ENCODE results near the gene GAB2.

DNA sequence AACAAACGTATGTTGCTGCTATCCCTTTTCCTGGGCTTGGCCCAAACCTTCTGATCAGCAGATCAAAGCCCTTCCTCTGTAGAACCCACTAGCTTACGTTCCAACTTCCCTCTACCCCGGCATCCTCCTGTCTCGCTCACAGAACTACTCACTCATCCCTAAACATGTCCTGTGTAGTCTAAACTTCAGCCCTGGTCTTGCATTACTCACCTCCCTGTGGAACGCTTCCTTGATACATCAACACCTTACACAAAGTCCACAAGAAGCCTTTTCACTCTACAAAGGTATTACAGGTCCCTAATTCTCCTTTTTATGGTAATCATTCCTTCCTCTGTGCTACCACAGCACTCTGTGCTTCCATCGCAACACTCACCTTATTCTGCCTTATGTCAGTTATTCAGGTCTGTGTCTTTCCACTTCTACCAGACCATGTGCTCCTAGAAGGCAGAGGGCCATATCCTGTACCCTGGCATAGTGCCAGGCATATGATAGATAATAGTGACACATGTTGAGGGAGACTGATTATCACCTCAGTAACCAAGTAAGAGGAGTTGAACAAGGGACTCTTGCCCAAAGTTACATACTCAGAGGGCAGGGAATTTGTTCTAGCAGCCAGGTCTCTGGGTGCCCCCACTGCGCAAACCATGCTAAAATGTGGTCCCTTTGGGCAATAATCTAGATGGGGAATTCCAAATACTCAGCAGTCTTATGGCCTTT lies 187.3 kb downstream of the GAB2 start:
- no peak for TF ChIP-seq POLR2A (IDR thresholded peaks at IDR 0.05)
- TF ChIP-seq, protein P1, sequence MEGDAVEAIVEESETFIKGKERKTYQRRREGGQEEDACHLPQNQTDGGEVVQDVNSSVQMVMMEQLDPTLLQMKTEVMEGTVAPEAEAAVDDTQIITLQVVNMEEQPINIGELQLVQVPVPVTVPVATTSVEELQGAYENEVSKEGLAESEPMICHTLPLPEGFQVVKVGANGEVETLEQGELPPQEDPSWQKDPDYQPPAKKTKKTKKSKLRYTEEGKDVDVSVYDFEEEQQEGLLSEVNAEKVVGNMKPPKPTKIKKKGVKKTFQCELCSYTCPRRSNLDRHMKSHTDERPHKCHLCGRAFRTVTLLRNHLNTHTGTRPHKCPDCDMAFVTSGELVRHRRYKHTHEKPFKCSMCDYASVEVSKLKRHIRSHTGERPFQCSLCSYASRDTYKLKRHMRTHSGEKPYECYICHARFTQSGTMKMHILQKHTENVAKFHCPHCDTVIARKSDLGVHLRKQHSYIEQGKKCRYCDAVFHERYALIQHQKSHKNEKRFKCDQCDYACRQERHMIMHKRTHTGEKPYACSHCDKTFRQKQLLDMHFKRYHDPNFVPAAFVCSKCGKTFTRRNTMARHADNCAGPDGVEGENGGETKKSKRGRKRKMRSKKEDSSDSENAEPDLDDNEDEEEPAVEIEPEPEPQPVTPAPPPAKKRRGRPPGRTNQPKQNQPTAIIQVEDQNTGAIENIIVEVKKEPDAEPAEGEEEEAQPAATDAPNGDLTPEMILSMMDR (IDR thresholded peaks at IDR 0.05) = no peak
